Calu3 (cell line): Measurements from ENCODE around the gene C1QTNF9B. TPM values are rescaled to one million over a fixed set of nuclear protein-coding genes. Genes with fewer than 3 reads are reported as not detected.

Source experiments
- BruUV-seq: library from RNA; stranded (reverse); fragments of 400-500 nt; replicated peaks from 2 replicates; lab custom pipeline; 2021; lab: Mats Ljungman, UMichigan
- CTCF ChIA-PET: fragments of 300-600 bp; sonication (Branson Sonifier 250); formaldehyde crosslinking; loops from one replicate; lab custom pipeline; 2022; ENCODE audit warnings: antibody characterized with exemption; lab: Charles Lee
- DNase-seq: peaks from one replicate; pipeline ENCODE4 v3.0.0; 2022
- H3K27ac Mint-ChIP-seq: one replicate; pipeline ENCODE4 v1.8.0; 2022; ENCODE audit warnings: mixed read lengths; ENCODE audit not compliant: unreplicated experiment
- H3K27me3 Mint-ChIP-seq: one replicate; pipeline ENCODE4 v1.8.0; 2022; ENCODE audit warnings: mixed read lengths; ENCODE audit not compliant: unreplicated experiment
- H3K36me3 Mint-ChIP-seq: one replicate; pipeline ENCODE4 v1.8.0; 2022; ENCODE audit warnings: mild to moderate bottlenecking, moderate library complexity, mixed read lengths; ENCODE audit not compliant: insufficient read depth, unreplicated experiment
- H3K4me1 Mint-ChIP-seq: one replicate; pipeline ENCODE4 v1.8.0; 2022; ENCODE audit warnings: mild to moderate bottlenecking, low read depth, mixed read lengths; ENCODE audit not compliant: unreplicated experiment
- H3K4me3 Mint-ChIP-seq: one replicate; pipeline ENCODE4 v1.8.0; 2022; ENCODE audit warnings: mild to moderate bottlenecking, low read depth, moderate library complexity, mixed read lengths; ENCODE audit not compliant: unreplicated experiment
- H3K9me3 Mint-ChIP-seq: one replicate; pipeline ENCODE4 v1.8.0; 2022; ENCODE audit warnings: low read depth, mixed read lengths; ENCODE audit not compliant: unreplicated experiment
- CTCF ChIP-seq: fragments of 200-600 bp; IDR thresholded peaks from one replicate; pipeline ENCODE4 v1.8.0; 2022; ENCODE audit warnings: antibody characterized with exemption; ENCODE audit not compliant: unreplicated experiment
- intact Hi-C: fragments of 100-400 bp; cut with micrococcal nuclease; formaldehyde crosslinking; loops from one replicate; pipeline ENCODE4 v1.10.0; 2022; ENCODE audit not compliant: unreplicated experiment
- total RNA-seq: library from RNA; stranded (reverse); gene quantifications from 2 replicates; pipeline ENCODE4 v1.2.3, GENCODE V29; 2022

C1QTNF9B gene
- total RNA-seq, 1 experiment from 2014 or later: not detected

GRCh38 chr13:23851106-23851505, 46.2 kb downstream of the C1QTNF9B start:
- BruUV-seq: no TSS peak
- Mint-ChIP-seq H3K4me1 (peaks cover 9% of the 10 kb centered on the region), H3K27ac (no peak overlapping the region), H3K36me3 (no peaks in the 10 kb centered on the region), H3K9me3 (no peaks in the 10 kb centered on the region), H3K27me3 (no peaks in the 10 kb centered on the region), H3K4me3 (no peak overlapping the region)
- TF ChIP-seq CTCF: no peak
- no peak for DNase-seq
- CTCF ChIA-PET: no interaction called here
- intact Hi-C loops: no loop called here

DNA sequence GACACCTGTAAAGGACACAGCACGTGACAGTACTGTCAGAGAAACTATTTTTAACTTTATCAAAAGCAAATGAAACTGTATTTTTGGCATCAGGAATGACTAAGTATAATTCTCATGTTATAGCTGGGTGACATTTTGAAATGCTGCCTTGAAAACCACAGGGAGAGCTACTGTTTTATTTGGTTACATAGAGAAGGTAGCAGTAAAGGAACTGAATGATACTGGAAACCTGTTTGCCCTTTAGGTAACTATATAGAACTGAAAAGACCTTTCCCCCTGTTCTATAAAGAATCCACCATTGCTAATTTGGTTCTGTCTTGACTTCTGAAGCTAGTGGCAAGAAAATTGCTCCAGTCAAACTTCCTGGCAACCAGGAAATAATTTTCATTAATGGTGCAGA, 47.2 kb downstream of the C1QTNF9B start:
- intact Hi-C loops: no loop called here
- no peaks in the 10 kb centered on the region for H3K36me3 Mint-ChIP-seq
- no peaks in the 10 kb centered on the region for H3K27me3 Mint-ChIP-seq
- peaks cover 9% of the 10 kb centered on the region for H3K4me1 Mint-ChIP-seq
- DNase-seq: no peak
- no peak overlapping the region for H3K27ac Mint-ChIP-seq
- no peak for TF ChIP-seq CTCF
- no peak overlapping the region for H3K4me3 Mint-ChIP-seq
- CTCF ChIA-PET: no interaction called here
- no peaks in the 10 kb centered on the region for H3K9me3 Mint-ChIP-seq
- no TSS peak for BruUV-seq

DNA sequence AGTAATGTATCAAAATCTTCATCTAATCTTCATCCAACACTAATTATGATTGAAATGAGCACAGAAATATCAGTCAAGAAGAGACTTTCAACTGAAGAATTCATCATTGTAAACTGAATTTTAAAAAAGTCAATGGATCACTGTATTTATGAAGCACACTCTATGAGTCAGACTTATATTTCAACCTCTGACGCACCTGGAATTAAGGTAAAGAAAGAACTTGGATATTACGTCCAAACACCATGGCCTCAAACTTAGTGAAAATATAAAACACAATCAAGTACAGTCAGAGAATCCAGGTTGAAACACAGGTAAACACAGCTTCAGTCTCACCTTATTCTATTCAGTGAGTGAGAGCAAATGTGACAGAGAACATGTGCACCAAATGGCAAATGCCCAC, 47.6 kb downstream of the C1QTNF9B start:
- DNase-seq: no peak
- intact Hi-C loops: no loop called here
- no TSS peak for BruUV-seq
- CTCF ChIA-PET: no interaction called here
- Mint-ChIP-seq H3K27me3 (no peaks in the 10 kb centered on the region), H3K4me1 (peaks cover 9% of the 10 kb centered on the region), H3K4me3 (no peak overlapping the region), H3K36me3 (no peaks in the 10 kb centered on the region), H3K27ac (no peak overlapping the region), H3K9me3 (no peaks in the 10 kb centered on the region)
- TF ChIP-seq CTCF: no peak

- Mint-ChIP-seq H3K4me1 (peaks cover 9% of the 10 kb centered on the region), H3K27me3 (no peaks in the 10 kb centered on the region), H3K36me3 (no peaks in the 10 kb centered on the region), H3K27ac (no peak overlapping the region), H3K9me3 (no peaks in the 10 kb centered on the region), H3K4me3 (no peak overlapping the region)
- intact Hi-C loops: no loop called here
- no peak for TF ChIP-seq CTCF
- BruUV-seq: no TSS peak
- CTCF ChIA-PET: no interaction called here
- no peak for DNase-seq
These were observed 48.6 kb downstream of the C1QTNF9B start for GRCh38 chr13:23848646-23849141.
